ENCODE data around the gene PLA2G6.

GRCh38 chr22:38138961-38139360, 42.7 kb downstream of the PLA2G6 start:
- no peak for TF ChIP-seq ZBTB10 (tag by site-specific recombination; IDR thresholded peaks at IDR 0.05)
- TF ChIP-seq CTCF (tag by site-specific recombination; IDR thresholded peaks at IDR 0.05): no peak
- no peak for TF ChIP-seq ZFP41 (tag by site-specific recombination; IDR thresholded peaks at IDR 0.05; ENCODE audit: borderline replicate concordance)
- no peak for TF ChIP-seq ZNF768 (tag by site-specific recombination; IDR thresholded peaks at IDR 0.05)
- TF ChIP-seq SP2 (tag by site-specific recombination; IDR thresholded peaks at IDR 0.05): no peak
- no peak for TF ChIP-seq PBX3 (CRISPR knock-in tag; IDR thresholded peaks at IDR 0.05)
- TF ChIP-seq ZNF398 (tag by site-specific recombination; IDR thresholded peaks at IDR 0.05): no peak
- TF ChIP-seq AEBP2 (tag by site-specific recombination; IDR thresholded peaks at IDR 0.05; ENCODE audit: borderline replicate concordance): no peak
- no peak for TF ChIP-seq ZNF341 (tag by site-specific recombination; IDR thresholded peaks at IDR 0.05; ENCODE audit: low read depth)
- TF ChIP-seq MZF1 (tag by site-specific recombination; IDR thresholded peaks at IDR 0.05; ENCODE audit: borderline replicate concordance): no peak
- TF ChIP-seq ZNF169 (tag by site-specific recombination; IDR thresholded peaks at IDR 0.05): no peak
- TF ChIP-seq ZBTB26 (tag by site-specific recombination; optimal IDR thresholded peaks at IDR 0.05): no peak
- no peak for TF ChIP-seq ZBTB49 (tag by site-specific recombination; IDR thresholded peaks at IDR 0.05; ENCODE audit: low read depth)
- TF ChIP-seq ZNF549 (tag by site-specific recombination; IDR thresholded peaks at IDR 0.05): no peak
